HCT116 (cell line): ENCODE measurements around the gene PPP2R3C. TPM values are rescaled to one million over a fixed set of nuclear protein-coding genes. Genes with fewer than 3 reads are reported as not detected.

Source experiments
- ATAC-seq: fragments of 200-7000 bp; cut with Tn5 transposase; 2 replicates; pipeline ENCODE4 v1.9.1; 2020; ENCODE audit warnings: mild to moderate bottlenecking, moderate library complexity
- BruUV-seq: library from RNA; stranded (reverse); fragments of 400-500 nt; replicated peaks from 2 replicates; lab custom pipeline; 2021; lab: Mats Ljungman, UMichigan
- CTCF ChIA-PET: fragments of 300-600 bp; sonication (Branson Sonifier 250); formaldehyde crosslinking; loops from one replicate; lab custom pipeline; 2021; ENCODE audit warnings: antibody characterized with exemption; lab: Charles Lee
- POLR2A ChIA-PET: fragments of 300-600, 350-600 bp; sonication (Branson Sonifier 250); formaldehyde crosslinking; loops from one replicate; lab custom pipeline; 2021; ENCODE audit warnings: antibody characterized with exemption; lab: Charles Lee
- RAD21 ChIA-PET, 2 experiments: fragments of 300-600 bp; sonication (Branson Sonifier 250); formaldehyde crosslinking; loops; one replicate each; lab custom pipeline; 2023; ENCODE audit warnings: low total read pairs in 2 of 2; ENCODE audit not compliant: uncharacterized antibody in 2 of 2, unreplicated experiment in 2 of 2, low non-redundant PET in 1 of 2; lab: Charles Lee
- DNase-seq: peaks from one replicate; pipeline ENCODE4 v3.0.0-alpha.2; 2010; ENCODE audit warnings: low read depth, low spot score
- H2AFZ ChIP-seq: fragments of 200-600 bp; shearing (Covaris generic), sonication (generic); 2 replicates; pipeline ENCODE4 v1.6.1; 2017; ENCODE audit warnings: low read depth, mixed run types, mixed read lengths, antibody characterized with exemption, low read length; ENCODE audit not compliant: poor library complexity, severe bottlenecking
- H3K27ac ChIP-seq: 2 replicates; pipeline ENCODE4 v1.5.1; 2012; ENCODE audit warnings: low read depth, low read length
- H3K27me3 ChIP-seq: fragments of 200-600 bp; sonication (generic); 2 replicates; pipeline ENCODE4 v1.6.1; 2016; ENCODE audit warnings: mixed run types, low read length, mixed read lengths; ENCODE audit not compliant: insufficient read depth
- H3K36me3 ChIP-seq, 2 experiments: fragments of 200-500 bp in 1 of 2; fragments of 200-600 bp in 1 of 2; sonication (Bioruptor generic) in 1 of 2; sonication (generic) in 1 of 2; 2 replicates each; pipeline versions ENCODE4 v1.5.1 to v1.6.1; 2014 to 2016; ENCODE audit warnings: low read length in 2 of 2, inconsistent platforms in 1 of 2, mixed read lengths in 1 of 2, mixed run types in 1 of 2; ENCODE audit not compliant: insufficient read depth in 2 of 2, control insufficient read depth in 1 of 2
- H3K4me1 ChIP-seq, 2 experiments: fragments of 200-600 bp in 1 of 2; sonication (generic) in 1 of 2; 2 replicates each; pipeline versions ENCODE4 v1.5.1 to v1.6.1; 2012 to 2017; ENCODE audit warnings: low read length in 2 of 2, inconsistent platforms in 1 of 2, mild to moderate bottlenecking in 1 of 2, mixed read lengths in 1 of 2, mixed run types in 1 of 2, moderate library complexity in 1 of 2; ENCODE audit not compliant: insufficient read depth in 2 of 2, control insufficient read depth in 1 of 2
- H3K4me2 ChIP-seq: fragments of 200-600 bp; sonication (generic); 2 replicates; pipeline ENCODE4 v1.6.1; 2017; ENCODE audit warnings: mixed run types, low read length, mixed read lengths
- H3K4me3 ChIP-seq, 2 experiments: fragments of 200-600 bp in 1 of 2; sonication (generic) in 1 of 2; replicated peaks in 1 of 2; 2 replicates each; pipeline ENCODE4 v1.5.1; 2011 to 2016; ENCODE audit warnings: low read length in 2 of 2, control low read depth in 1 of 2, low read depth in 1 of 2, mild to moderate bottlenecking in 1 of 2, mixed read lengths in 1 of 2, mixed run types in 1 of 2
- H3K79me2 ChIP-seq: fragments of 200-600 bp; sonication (generic); 2 replicates; pipeline ENCODE4 v1.6.1; 2017; ENCODE audit warnings: mild to moderate bottlenecking, mixed run types, low read length, moderate library complexity, mixed read lengths; ENCODE audit not compliant: insufficient read depth
- H3K9ac ChIP-seq: fragments of 200-600 bp; sonication (generic); 2 replicates; pipeline ENCODE4 v1.6.1; 2016; ENCODE audit warnings: low read length, mixed read lengths
- H3K9me2 ChIP-seq: fragments of 200-600 bp; sonication (generic), shearing (Covaris generic); 2 replicates; pipeline ENCODE4 v1.6.1; 2017; ENCODE audit warnings: mixed run types, mild to moderate bottlenecking, moderate library complexity; ENCODE audit not compliant: insufficient read depth
- H3K9me3 ChIP-seq, 2 experiments: fragments of 200-500 bp in 1 of 2; fragments of 200-600 bp in 1 of 2; sonication (Bioruptor generic) in 1 of 2; sonication (generic) in 1 of 2; 2 replicates each; pipeline ENCODE4 v1.6.1; 2014 to 2017; ENCODE audit warnings: low read length in 2 of 2, mixed read lengths in 2 of 2, inconsistent platforms in 1 of 2, low read depth in 1 of 2, mild to moderate bottlenecking in 1 of 2, mixed run types in 1 of 2, moderate library complexity in 1 of 2; ENCODE audit not compliant: control insufficient read depth in 1 of 2, insufficient read depth in 1 of 2
- H4K20me1 ChIP-seq: fragments of 200-600 bp; sonication (generic), shearing (Covaris generic); 2 replicates; pipeline ENCODE4 v1.6.1; 2017; ENCODE audit warnings: mixed run types, mild to moderate bottlenecking, moderate library complexity; ENCODE audit not compliant: insufficient read depth
- CBX3 ChIP-seq: IDR thresholded peaks from 2 replicates; pipeline ENCODE4 v1.6.1; 2012; ENCODE audit warnings: low read depth
- ELF1 ChIP-seq: IDR thresholded peaks from 2 replicates; pipeline ENCODE4 v1.6.1; 2012; ENCODE audit warnings: low read depth, borderline replicate concordance
- EZH2 ChIP-seq: fragments of 200-600 bp; sonication (generic); IDR thresholded peaks from 2 replicates; pipeline ENCODE4 v1.6.1; 2017; ENCODE audit warnings: antibody characterized with exemption, mixed run types
- EZH2phosphoT487 ChIP-seq: fragments of 200-600 bp; IDR thresholded peaks from 2 replicates; pipeline ENCODE4 v1.6.1; 2018; ENCODE audit warnings: antibody characterized with exemption, borderline replicate concordance
- JUND ChIP-seq: IDR thresholded peaks from 2 replicates; pipeline ENCODE4 v1.6.1; 2012
- MAX ChIP-seq: IDR thresholded peaks from 2 replicates; pipeline ENCODE4 v1.6.1; 2012
- SP1 ChIP-seq: IDR thresholded peaks from 2 replicates; pipeline ENCODE4 v1.6.1; 2012; ENCODE audit warnings: low read depth
- SRF ChIP-seq: IDR thresholded peaks from 2 replicates; pipeline ENCODE4 v1.6.1; 2012; ENCODE audit warnings: low read depth
- TCF7L2 ChIP-seq: IDR thresholded peaks from 2 replicates; pipeline ENCODE4 v1.7.0; 2011; ENCODE audit warnings: borderline replicate concordance, inconsistent platforms; ENCODE audit not compliant: insufficient read depth, insufficient read length; ENCODE audit errors: extremely low read depth
- ZNF274 ChIP-seq: fragments of 200-500 bp; sonication (Bioruptor generic); IDR thresholded peaks from 2 replicates; pipeline ENCODE4 v1.6.1; 2014; ENCODE audit warnings: mild to moderate bottlenecking, low read depth, low read length, inconsistent platforms
- intact Hi-C: fragments of 100-400 bp; cut with micrococcal nuclease; formaldehyde crosslinking; loops from 2 replicates; pipeline ENCODE4 v1.10.0; 2022
- total RNA-seq: library from RNA; stranded (reverse); gene quantifications from one replicate; pipeline ENCODE4 v1.2.1, GENCODE V29; 2021; ENCODE audit not compliant: unreplicated experiment
- TF ChIP-seq, protein P1 (sequence below), 3 experiments: fragments of 200-600 bp in 1 of 3; sonication (generic) in 1 of 3; IDR thresholded peaks in 2 of 3; conservative IDR thresholded peaks in 1 of 3; 2 replicates each; pipeline ENCODE4 v1.5.1; 2012 to 2017; ENCODE audit warnings: low read depth in 2 of 3, low read length in 2 of 3, antibody characterized with exemption in 1 of 3, borderline replicate concordance in 1 of 3, control low read depth in 1 of 3, mild to moderate bottlenecking in 1 of 3, mixed read lengths in 1 of 3, mixed run types in 1 of 3, moderate library complexity in 1 of 3; ENCODE audit not compliant: insufficient read depth in 1 of 3
- TF ChIP-seq, protein P2 (sequence below): IDR thresholded peaks from 2 replicates; pipeline ENCODE4 v1.6.1; 2011; ENCODE audit warnings: mild to moderate bottlenecking, low read length, moderate library complexity; ENCODE audit not compliant: insufficient replicate concordance; ENCODE audit errors: extremely low read depth

The PPP2R3C gene
- total RNA-seq, 1 experiment from 2014 or later: 14.1 TPM

DNA sequence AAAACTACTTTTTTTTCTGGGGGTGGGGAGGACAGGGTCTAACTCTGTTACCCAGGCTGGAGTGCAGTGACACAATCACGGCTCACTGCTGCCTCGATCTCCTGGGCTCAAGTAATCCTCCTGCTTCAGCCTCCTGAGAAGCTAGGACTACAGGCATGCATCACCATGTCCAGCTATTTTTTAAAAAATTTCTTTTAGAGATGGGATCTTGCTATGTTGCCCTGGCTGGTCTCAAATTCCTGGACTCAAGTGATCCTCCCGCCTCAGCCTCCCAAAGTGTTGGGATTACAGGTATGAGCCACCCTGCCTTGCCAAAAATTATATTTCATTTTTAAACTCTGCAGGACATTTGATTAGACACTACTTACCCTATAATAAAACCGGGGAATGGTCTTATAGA is 5.5 kb downstream of the PPP2R3C start:
- H3K36me3 ChIP-seq: peaks cover 4 to 16% of the 10 kb centered on the region in 2 experiments; a peak in 3 of 4 replicates
- POLR2A ChIA-PET: no interaction called here

GRCh38 chr14:35114036-35114435 is 7.8 kb downstream of the PPP2R3C start:
- Histone ChIP-seq H3K36me3 (peaks cover 5 to 24% of the 10 kb centered on the region in 2 experiments), H3K4me2 (no peak overlapping the region), H4K20me1 (no peaks in the 10 kb centered on the region), H3K27ac (no peak overlapping the region), H3K9me2 (no peaks in the 10 kb centered on the region), H3K4me1 (no peaks in the 10 kb centered on the region), H3K79me2 (no peaks in the 10 kb centered on the region), H2AFZ (no peak overlapping the region), H3K9me3 (peaks cover 0 to 7% of the 10 kb centered on the region in 2 experiments; a peak in 1 of 4 replicates), H3K27me3 (no peaks in the 10 kb centered on the region), H3K4me3 (no peak overlapping the region), H3K9ac (no peak overlapping the region)
- ChIA-PET POLR2A (no interaction called here), CTCF (no interaction called here), RAD21 (no interaction called here)
- intact Hi-C loops: loop anchor here (5.0 kb wide), 1 partner anchor 52 kb away; no protein-coding TSS in a partner anchor
- no peak for DNase-seq
- no peak for ATAC-seq
- no TSS peak for BruUV-seq
- TF ChIP-seq, protein P1, sequence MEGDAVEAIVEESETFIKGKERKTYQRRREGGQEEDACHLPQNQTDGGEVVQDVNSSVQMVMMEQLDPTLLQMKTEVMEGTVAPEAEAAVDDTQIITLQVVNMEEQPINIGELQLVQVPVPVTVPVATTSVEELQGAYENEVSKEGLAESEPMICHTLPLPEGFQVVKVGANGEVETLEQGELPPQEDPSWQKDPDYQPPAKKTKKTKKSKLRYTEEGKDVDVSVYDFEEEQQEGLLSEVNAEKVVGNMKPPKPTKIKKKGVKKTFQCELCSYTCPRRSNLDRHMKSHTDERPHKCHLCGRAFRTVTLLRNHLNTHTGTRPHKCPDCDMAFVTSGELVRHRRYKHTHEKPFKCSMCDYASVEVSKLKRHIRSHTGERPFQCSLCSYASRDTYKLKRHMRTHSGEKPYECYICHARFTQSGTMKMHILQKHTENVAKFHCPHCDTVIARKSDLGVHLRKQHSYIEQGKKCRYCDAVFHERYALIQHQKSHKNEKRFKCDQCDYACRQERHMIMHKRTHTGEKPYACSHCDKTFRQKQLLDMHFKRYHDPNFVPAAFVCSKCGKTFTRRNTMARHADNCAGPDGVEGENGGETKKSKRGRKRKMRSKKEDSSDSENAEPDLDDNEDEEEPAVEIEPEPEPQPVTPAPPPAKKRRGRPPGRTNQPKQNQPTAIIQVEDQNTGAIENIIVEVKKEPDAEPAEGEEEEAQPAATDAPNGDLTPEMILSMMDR (IDR thresholded peaks at IDR 0.05 in 2 of 3, conservative IDR thresholded peaks at IDR 0.05 in 1 of 3; ENCODE audit: borderline replicate concordance in 1 of 3, insufficient read depth in 1 of 3, low read depth in 2 of 3, low read length in 2 of 3): no peak
- TF ChIP-seq, protein P2, sequence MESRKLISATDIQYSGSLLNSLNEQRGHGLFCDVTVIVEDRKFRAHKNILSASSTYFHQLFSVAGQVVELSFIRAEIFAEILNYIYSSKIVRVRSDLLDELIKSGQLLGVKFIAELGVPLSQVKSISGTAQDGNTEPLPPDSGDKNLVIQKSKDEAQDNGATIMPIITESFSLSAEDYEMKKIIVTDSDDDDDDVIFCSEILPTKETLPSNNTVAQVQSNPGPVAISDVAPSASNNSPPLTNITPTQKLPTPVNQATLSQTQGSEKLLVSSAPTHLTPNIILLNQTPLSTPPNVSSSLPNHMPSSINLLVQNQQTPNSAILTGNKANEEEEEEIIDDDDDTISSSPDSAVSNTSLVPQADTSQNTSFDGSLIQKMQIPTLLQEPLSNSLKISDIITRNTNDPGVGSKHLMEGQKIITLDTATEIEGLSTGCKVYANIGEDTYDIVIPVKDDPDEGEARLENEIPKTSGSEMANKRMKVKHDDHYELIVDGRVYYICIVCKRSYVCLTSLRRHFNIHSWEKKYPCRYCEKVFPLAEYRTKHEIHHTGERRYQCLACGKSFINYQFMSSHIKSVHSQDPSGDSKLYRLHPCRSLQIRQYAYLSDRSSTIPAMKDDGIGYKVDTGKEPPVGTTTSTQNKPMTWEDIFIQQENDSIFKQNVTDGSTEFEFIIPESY: no peak
- TF ChIP-seq MAX: no peak
- no peak for TF ChIP-seq SRF

More for the DNA sequence above, 5.5 kb downstream of the PPP2R3C start:
- ATAC-seq (no peak), DNase-seq (no peak)
- Histone ChIP-seq H3K27ac (no peak overlapping the region), H4K20me1 (no peaks in the 10 kb centered on the region), H2AFZ (no peak overlapping the region), H3K9me2 (no peaks in the 10 kb centered on the region), H3K79me2 (peaks cover 5% of the 10 kb centered on the region; the same call in 1 of the 2 replicates), H3K9ac (no peak overlapping the region), H3K9me3 (peaks cover 0 to 5% of the 10 kb centered on the region in 2 experiments; a peak in 1 of 4 replicates), H3K4me2 (no peak overlapping the region)
- BruUV-seq: no TSS peak
- CTCF ChIA-PET: no interaction called here
- intact Hi-C loops: no loop called here
- TF ChIP-seq ELF1 (no peak), TCF7L2 (no peak), JUND (no peak), EZH2phosphoT487 (no peak), EZH2 (no peak), SP1 (no peak), CBX3 (no peak), ZNF274 (no peak)
- TF ChIP-seq, protein P1 (IDR thresholded peaks at IDR 0.05 in 2 of 3, conservative IDR thresholded peaks at IDR 0.05 in 1 of 3; ENCODE audit: borderline replicate concordance in 1 of 3, insufficient read depth in 1 of 3, low read depth in 2 of 3, low read length in 2 of 3): no peak
- TF ChIP-seq, all 23 proteins: peak for 0
- H3K27me3 ChIP-seq: no peaks in the 10 kb centered on the region
- peaks cover 6 to 9% of the 10 kb centered on the region in 2 experiments; a peak in 3 of 4 replicates for H3K4me1 ChIP-seq
- RAD21 ChIA-PET: no interaction called here
- H3K4me3 ChIP-seq: no peak overlapping the region
